DND-41 (cell line): ENCODE results near the gene MCRIP1.

Experiments
- CTCF ChIP-seq: IDR thresholded peaks from 2 replicates; pipeline ENCODE4 v1.5.1; 2012; ENCODE audit warnings: borderline replicate concordance, low read length, moderate library complexity, mild to moderate bottlenecking; ENCODE audit not compliant: poor library complexity, severe bottlenecking; ENCODE audit errors: extremely low read depth
- EZH2 ChIP-seq: IDR thresholded peaks from 3 replicates; pipeline ENCODE4 v1.6.1; 2012; ENCODE audit warnings: borderline replicate concordance, low read depth, mild to moderate bottlenecking, moderate library complexity, low read length, inconsistent platforms; ENCODE audit not compliant: severe bottlenecking

DNA sequence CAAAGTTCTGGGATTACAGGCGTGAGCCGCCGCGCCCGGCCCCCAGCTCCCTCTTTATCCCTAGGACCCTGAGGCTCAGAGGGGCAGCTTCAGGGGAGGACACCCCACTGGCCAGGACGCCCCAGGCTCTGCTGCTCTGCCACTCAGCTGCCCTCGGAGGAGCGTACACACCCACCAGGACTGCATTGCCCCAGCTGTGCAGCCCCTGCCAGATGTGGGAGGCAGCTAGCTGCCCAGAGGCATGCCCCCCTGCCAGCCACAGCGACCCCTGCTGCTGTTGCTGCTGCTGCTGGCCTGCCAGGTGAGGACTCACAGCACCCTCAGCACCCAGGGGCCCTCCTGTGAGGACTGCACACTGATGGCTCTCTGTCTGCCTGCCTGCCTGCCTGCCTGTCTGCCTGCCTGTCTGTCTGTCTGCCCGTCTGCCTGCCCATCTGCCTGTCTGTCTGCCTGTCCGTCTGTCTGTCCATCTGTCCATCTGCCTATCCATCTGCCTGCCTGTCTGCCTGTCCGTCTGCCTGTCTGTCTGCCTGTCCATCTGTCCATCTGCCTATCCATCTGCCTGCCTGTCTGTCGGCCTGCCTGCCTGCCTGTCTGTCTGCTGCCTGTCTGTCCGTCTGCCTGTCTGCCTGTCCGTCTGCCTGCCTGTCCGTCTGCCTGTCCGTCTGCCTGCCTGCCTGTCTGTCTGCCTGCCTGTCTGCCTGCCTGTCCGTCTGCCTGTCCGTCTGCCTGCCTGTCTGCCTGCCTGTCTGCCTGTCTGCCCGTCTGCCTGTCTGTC lies 24.1 kb downstream of the MCRIP1 start:
- TF ChIP-seq EZH2 (no peak), CTCF (peak; percentile 58)
